Measurements from ENCODE around the gene TMPRSS15.

The TMPRSS15 gene

DNA sequence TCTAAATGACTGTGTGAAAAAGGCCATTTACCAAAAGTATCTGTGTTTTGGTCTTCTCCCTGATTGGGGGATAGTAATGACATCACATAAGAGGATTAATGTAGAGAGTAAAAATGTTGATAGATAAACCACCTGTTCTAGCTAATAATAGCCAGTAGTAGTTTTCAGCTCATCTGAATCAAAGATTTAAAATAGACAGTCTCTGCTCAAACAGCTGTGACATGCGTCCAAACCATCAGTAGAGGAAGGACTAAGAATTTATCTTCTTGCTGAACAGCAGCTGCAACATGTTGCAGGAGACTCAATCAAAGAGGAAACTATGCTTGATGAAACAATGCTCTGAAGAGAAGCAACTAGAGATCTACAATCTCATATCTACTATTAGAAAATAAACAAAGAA is 21.4 kb downstream of the TMPRSS15 start:
- H3K36me3 Mint-ChIP-seq (ENCODE audit: low read depth): no peaks in the 10 kb centered on the region
- H3K4me3 Mint-ChIP-seq: no peak overlapping the region
- H3K27me3 Mint-ChIP-seq (ENCODE audit: low read depth): no peaks in the 10 kb centered on the region
- H3K27ac Mint-ChIP-seq: no peak overlapping the region
- no peaks in the 10 kb centered on the region for H3K4me1 Mint-ChIP-seq (ENCODE audit: low read depth)
- no peaks in the 10 kb centered on the region for H3K9me3 Mint-ChIP-seq

DNA sequence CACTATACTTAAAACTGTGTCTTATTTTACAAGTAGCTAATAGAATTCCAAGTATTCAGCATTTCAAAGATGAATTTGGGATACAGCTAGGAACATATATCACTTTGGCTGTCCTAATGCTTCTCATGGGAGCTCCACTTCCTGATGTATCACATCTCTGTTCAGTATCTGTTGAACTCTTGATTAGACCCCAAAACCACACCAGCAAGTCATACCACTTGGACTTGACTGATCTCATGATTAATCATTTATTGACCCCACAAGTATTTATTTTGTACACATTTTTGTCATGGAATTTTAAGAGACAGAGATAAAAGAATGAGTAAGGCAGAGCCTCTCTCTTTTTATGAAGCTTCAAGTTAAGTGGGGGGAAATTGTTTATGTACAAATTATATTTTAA is 30.0 kb downstream of the TMPRSS15 start:
- H3K36me3 Mint-ChIP-seq (ENCODE audit: low read depth): no peaks in the 10 kb centered on the region
- H3K27ac Mint-ChIP-seq: no peak overlapping the region
- H3K4me1 Mint-ChIP-seq (ENCODE audit: low read depth): no peaks in the 10 kb centered on the region
- H3K9me3 Mint-ChIP-seq: no peaks in the 10 kb centered on the region
- H3K27me3 Mint-ChIP-seq (ENCODE audit: low read depth): no peaks in the 10 kb centered on the region
- H3K4me3 Mint-ChIP-seq: no peak overlapping the region

DNA sequence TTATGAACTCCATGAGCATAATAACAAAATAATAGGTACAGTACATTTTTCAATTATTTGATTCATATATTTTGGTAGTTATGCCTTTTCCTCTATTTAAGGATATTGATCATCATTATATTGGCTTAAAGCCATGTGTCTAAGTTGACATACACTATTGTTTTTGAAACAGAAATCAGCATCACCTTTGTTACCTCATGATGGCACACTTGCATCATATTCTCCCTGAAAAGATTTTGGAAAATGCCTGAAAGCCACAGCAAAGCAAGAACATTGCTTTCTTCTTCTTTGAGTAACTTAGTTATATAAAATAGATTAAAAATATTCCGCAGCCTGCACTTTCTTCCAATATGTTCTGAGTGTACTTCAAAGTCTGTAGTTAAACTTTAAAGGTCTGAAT is 33.3 kb downstream of the TMPRSS15 start:
- Mint-ChIP-seq H3K27me3 (ENCODE audit: low read depth) (no peaks in the 10 kb centered on the region), H3K36me3 (ENCODE audit: low read depth) (no peaks in the 10 kb centered on the region), H3K4me1 (ENCODE audit: low read depth) (no peaks in the 10 kb centered on the region), H3K9me3 (no peaks in the 10 kb centered on the region), H3K27ac (no peak overlapping the region), H3K4me3 (no peak overlapping the region)

DNA sequence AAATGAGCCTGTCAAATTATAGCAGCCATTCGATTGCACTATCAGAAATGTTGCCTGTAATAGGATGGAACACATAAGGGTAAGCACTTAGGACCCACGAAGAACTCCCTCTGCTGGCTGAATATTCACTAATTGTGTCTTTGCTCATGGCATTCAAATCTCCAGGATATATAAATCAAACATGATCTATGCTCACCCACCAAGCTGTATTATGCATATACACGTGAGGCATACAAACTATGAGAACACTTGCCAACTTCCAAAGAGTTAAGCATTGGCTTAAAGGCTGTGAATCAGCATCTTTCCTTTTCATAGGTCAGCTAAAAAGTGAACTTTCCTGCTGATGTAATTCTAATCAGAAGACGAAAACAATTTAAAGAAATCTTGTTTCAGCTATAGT is 34.5 kb downstream of the TMPRSS15 start:
- Mint-ChIP-seq H3K27me3 (ENCODE audit: low read depth) (no peaks in the 10 kb centered on the region), H3K4me1 (ENCODE audit: low read depth) (no peaks in the 10 kb centered on the region), H3K4me3 (no peak overlapping the region), H3K27ac (no peak overlapping the region), H3K36me3 (ENCODE audit: low read depth) (no peaks in the 10 kb centered on the region), H3K9me3 (no peaks in the 10 kb centered on the region)

DNA sequence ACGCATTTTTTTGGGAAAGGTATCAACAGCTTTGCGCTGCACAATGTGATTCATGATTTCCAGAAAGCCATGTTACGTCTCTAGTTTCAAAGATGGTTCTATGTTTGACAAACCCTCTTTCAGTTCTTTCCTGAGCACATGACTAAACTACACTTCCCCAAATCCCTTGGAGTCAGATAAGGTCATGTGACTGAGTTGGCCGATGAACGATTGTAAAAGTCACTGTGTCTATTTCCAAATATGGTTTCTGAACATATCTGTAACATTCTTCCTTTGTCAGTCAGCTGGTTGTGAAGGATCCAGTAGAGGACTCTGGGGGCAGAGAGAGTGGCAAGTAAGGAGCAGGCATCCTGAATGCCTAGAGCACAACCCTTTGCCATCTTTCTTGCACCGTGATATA is 35.4 kb downstream of the TMPRSS15 start:
- no peak overlapping the region for H3K27ac Mint-ChIP-seq
- H3K9me3 Mint-ChIP-seq: no peaks in the 10 kb centered on the region
- no peaks in the 10 kb centered on the region for H3K27me3 Mint-ChIP-seq (ENCODE audit: low read depth)
- H3K4me3 Mint-ChIP-seq: no peak overlapping the region
- no peaks in the 10 kb centered on the region for H3K4me1 Mint-ChIP-seq (ENCODE audit: low read depth)
- H3K36me3 Mint-ChIP-seq (ENCODE audit: low read depth): no peaks in the 10 kb centered on the region

DNA sequence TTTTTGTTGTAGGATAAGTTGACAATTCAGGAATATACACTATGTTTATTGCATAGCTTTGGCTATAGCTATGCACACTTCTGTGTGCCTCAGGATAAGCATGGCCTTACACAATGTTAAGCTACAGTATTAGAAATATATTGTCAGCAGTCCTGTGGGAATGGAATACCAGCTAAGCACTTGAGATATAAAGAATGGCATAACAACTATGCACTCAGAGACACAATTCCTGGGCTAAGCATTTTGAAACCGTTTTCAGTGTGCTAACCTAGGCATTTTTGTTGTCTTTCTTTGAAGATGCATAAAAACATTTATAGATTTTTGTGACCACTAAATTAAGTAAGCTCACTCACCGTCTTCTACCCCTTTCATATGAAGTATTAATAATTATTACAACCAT is 46.8 kb downstream of the TMPRSS15 start:
- H3K36me3 Mint-ChIP-seq (ENCODE audit: low read depth): no peaks in the 10 kb centered on the region
- H3K4me3 Mint-ChIP-seq: no peak overlapping the region
- H3K9me3 Mint-ChIP-seq: no peaks in the 10 kb centered on the region
- H3K4me1 Mint-ChIP-seq (ENCODE audit: low read depth): no peaks in the 10 kb centered on the region
- no peaks in the 10 kb centered on the region for H3K27me3 Mint-ChIP-seq (ENCODE audit: low read depth)
- no peak overlapping the region for H3K27ac Mint-ChIP-seq

DNA sequence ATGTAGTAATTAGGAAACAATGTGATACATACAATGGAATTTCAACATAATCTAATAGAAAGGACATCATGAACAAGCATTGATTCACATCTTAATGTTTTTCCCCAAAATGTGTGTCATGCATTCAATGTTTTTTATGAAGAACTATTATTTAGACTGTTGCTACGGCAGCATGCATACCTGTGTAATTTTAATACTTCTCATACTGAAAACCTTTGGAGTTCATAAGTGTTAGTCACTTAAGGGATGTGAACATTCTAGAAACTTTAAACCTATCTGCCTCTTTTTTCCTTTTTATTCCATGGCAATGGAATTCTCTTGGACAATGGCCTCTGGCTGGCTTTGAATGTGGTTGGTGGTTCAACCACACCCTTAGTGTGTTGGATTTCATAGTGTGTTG is 48.6 kb downstream of the TMPRSS15 start:
- no peak overlapping the region for H3K4me3 Mint-ChIP-seq
- no peaks in the 10 kb centered on the region for H3K4me1 Mint-ChIP-seq (ENCODE audit: low read depth)
- H3K9me3 Mint-ChIP-seq: no peaks in the 10 kb centered on the region
- H3K36me3 Mint-ChIP-seq (ENCODE audit: low read depth): no peaks in the 10 kb centered on the region
- H3K27me3 Mint-ChIP-seq (ENCODE audit: low read depth): no peaks in the 10 kb centered on the region
- H3K27ac Mint-ChIP-seq: no peak overlapping the region

DNA sequence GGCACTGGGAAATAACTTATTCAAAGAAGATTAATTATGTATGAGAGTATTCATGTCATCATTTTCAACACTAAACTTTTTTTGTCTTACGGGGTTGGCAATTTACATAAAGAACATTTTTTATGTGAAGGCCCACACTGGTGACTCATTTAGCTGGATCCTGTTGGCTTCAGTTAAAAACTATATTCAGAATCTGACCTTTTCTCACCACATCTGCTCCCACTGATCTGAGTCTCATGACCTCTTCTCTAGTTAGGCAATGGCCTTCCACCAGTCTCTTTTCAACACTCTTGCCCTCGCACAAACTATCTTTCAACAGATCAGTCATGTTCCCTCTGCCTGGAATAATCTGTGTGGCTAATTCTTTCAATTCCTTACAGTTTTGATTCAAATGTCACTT is 53.4 kb downstream of the TMPRSS15 start:
- Mint-ChIP-seq H3K4me1 (ENCODE audit: low read depth) (no peaks in the 10 kb centered on the region), H3K4me3 (no peak overlapping the region), H3K36me3 (ENCODE audit: low read depth) (no peaks in the 10 kb centered on the region), H3K27me3 (ENCODE audit: low read depth) (no peaks in the 10 kb centered on the region), H3K9me3 (no peaks in the 10 kb centered on the region), H3K27ac (no peak overlapping the region)

DNA sequence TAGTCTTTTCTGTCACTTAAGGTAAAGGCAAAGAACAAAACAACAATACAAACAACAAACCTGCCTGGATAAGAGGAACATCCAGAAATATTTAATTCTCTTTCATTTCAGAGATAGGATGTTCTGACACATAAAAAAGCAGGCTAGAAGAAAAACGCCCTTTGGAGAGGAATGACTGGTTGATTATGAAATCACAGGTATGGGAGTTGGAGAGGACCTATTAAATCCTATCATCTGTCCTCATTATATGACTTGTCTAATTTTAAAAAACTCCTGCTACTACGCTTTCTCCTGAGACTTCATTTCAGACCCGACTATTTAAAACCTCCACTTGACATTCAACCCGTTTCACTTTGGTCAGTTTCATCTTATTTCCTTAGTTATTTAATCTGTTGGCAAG is 54.1 kb downstream of the TMPRSS15 start:
- Mint-ChIP-seq H3K36me3 (ENCODE audit: low read depth) (no peaks in the 10 kb centered on the region), H3K27me3 (ENCODE audit: low read depth) (no peaks in the 10 kb centered on the region), H3K4me3 (no peak overlapping the region), H3K4me1 (ENCODE audit: low read depth) (no peaks in the 10 kb centered on the region), H3K9me3 (no peaks in the 10 kb centered on the region), H3K27ac (no peak overlapping the region)

DNA sequence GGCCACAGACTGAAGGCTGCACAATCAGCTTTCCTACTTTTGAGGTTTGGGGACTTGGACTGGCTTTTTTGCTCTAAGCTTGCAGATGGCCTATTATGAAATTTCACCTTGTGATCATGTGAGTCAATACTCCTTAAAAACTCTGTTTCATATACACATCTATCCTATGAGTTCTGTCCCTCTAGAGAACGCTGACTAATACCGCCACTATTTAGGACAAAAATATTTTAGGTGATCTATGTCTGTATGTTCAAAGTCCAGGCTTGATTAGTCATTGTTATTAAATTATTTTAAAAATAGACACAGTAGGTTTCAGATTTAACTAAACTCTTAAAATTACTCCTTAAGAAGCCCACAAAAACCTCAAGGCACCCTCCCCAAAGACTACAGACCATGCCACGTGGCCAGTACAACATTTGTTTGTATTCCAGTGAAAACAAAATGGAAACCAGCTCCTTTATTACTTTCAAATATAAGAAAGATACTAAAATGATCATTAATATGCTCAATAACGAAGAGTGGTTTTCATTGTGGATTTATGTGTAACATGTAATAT is 63.1 kb downstream of the TMPRSS15 start:
- H3K4me1 Mint-ChIP-seq (ENCODE audit: low read depth): no peaks in the 10 kb centered on the region
- no peaks in the 10 kb centered on the region for H3K36me3 Mint-ChIP-seq (ENCODE audit: low read depth)
- no peaks in the 10 kb centered on the region for H3K27me3 Mint-ChIP-seq (ENCODE audit: low read depth)
- no peak overlapping the region for H3K4me3 Mint-ChIP-seq
- no peaks in the 10 kb centered on the region for H3K9me3 Mint-ChIP-seq
- H3K27ac Mint-ChIP-seq: no peak overlapping the region

DNA sequence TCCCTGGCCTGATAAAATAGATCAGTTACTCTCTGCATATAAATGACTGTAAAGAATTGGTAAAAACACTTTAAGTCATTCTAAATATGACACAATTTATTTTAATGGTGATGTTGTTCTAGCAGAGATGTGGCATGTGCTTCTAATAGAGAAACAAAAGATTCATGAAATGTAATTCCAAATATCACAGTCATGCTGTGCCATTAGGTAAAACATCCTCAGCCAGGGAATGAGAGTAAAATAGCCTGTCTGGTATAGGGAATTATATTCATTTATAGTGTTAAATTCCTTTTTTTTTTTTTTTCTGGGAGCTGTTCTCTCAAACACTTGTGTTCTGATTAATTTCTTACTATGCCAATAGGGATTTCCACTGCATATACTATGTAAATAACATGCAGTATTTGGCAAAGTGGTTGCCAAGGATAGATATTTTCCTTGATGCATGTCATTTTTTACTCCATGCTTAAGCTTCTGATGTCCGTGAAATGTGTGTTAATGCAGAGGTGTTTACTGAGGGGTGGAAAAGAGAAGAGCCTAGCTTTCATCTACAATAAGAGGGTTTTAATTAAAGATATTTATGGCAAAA is 67.8 kb downstream of the TMPRSS15 start:
- H3K4me3 Mint-ChIP-seq: no peak overlapping the region
- H3K27ac Mint-ChIP-seq: no peak overlapping the region
- H3K9me3 Mint-ChIP-seq: no peaks in the 10 kb centered on the region
- H3K27me3 Mint-ChIP-seq (ENCODE audit: low read depth): no peaks in the 10 kb centered on the region
- no peaks in the 10 kb centered on the region for H3K4me1 Mint-ChIP-seq (ENCODE audit: low read depth)
- H3K36me3 Mint-ChIP-seq (ENCODE audit: low read depth): no peaks in the 10 kb centered on the region

DNA sequence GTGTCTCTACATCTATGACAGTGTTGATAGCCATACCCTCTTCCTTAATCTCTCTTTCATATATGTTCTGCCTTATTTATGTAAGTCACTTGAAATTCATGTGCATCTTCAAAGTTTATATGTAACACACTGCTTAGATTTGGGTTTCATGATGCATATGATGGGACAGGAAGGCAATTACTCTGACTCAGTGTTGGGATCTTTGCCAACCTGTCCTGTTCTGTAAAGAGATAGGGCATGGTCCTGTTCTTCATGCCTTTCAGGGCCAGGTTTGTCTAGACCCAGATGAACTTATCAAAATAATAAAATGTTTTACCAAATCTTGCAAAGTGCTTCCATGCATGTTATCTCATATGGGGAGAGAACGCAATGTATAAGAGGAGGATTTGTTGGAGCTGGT is 69.5 kb downstream of the TMPRSS15 start:
- Mint-ChIP-seq H3K4me1 (ENCODE audit: low read depth) (no peaks in the 10 kb centered on the region), H3K36me3 (ENCODE audit: low read depth) (no peaks in the 10 kb centered on the region), H3K27ac (no peak overlapping the region), H3K9me3 (no peaks in the 10 kb centered on the region), H3K27me3 (ENCODE audit: low read depth) (no peaks in the 10 kb centered on the region), H3K4me3 (no peak overlapping the region)

DNA sequence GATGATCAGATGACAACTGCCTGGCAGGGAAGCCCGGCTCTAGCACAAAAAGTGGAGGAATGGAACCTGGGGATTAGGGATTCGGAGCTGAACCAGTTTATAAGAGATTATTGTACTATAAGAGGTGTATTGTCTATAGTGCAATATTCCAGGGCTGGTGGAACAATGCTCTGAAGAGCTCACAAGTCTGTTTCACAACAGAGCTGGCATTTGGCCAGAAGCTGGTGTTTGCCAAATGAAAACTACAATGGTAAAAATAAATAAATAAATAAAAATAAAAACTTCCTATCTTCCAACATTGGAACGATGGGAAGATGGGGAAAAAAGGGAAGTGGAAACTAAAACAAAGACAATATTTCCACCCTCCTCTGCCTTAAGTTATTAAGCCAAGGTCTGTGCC is 85.4 kb downstream of the TMPRSS15 start:
- Mint-ChIP-seq H3K27ac (no peak overlapping the region), H3K27me3 (ENCODE audit: low read depth) (no peaks in the 10 kb centered on the region), H3K4me3 (no peak overlapping the region), H3K4me1 (ENCODE audit: low read depth) (no peaks in the 10 kb centered on the region), H3K36me3 (ENCODE audit: low read depth) (no peaks in the 10 kb centered on the region), H3K9me3 (peaks cover 8% of the 10 kb centered on the region)

DNA sequence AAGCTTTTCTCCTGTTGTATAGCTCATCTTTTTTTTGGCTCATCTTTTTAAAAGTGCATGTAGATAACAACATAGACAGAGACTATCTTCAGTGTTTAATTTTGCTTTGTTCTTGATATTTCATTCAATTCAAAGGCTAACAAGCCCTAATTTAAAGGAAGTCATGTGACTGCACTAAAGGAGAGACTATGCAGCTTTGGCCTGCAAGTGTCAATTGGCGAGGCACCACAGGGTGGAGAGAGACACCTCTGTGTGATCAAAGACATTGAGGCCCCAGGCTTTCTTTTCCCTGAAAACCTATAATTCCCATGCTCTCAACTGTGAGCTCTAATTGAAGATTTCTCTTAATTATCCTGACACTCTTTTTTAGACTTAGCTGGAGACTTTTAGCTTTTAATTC is 105.4 kb downstream of the TMPRSS15 start:
- Mint-ChIP-seq H3K4me3 (no peak overlapping the region), H3K4me1 (ENCODE audit: low read depth) (no peaks in the 10 kb centered on the region), H3K27ac (no peak overlapping the region), H3K36me3 (ENCODE audit: low read depth) (no peaks in the 10 kb centered on the region), H3K27me3 (ENCODE audit: low read depth) (no peaks in the 10 kb centered on the region), H3K9me3 (no peaks in the 10 kb centered on the region)

DNA sequence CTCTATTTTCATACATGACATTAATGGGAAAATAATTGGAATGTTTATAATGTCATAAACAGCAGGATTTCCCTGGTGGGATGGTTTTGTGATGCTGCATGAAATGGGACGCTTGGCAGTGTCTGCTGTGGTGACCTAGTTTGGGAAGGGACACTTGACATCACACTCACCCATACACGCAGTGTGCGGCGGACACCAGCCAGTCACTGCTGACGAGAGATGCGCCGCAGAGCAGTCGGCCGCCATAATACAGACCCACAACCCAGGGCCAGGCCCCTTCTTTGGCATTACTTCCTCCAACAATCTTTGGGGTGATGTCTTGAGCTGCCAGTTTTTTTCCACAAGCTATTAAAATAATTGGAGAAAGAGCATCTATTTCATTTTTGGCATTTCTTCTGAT is 109.5 kb downstream of the TMPRSS15 start:
- H3K4me1 Mint-ChIP-seq (ENCODE audit: low read depth): no peaks in the 10 kb centered on the region
- no peak overlapping the region for H3K4me3 Mint-ChIP-seq
- H3K27me3 Mint-ChIP-seq (ENCODE audit: low read depth): no peaks in the 10 kb centered on the region
- no peak overlapping the region for H3K27ac Mint-ChIP-seq
- H3K36me3 Mint-ChIP-seq (ENCODE audit: low read depth): no peaks in the 10 kb centered on the region
- H3K9me3 Mint-ChIP-seq: no peaks in the 10 kb centered on the region

DNA sequence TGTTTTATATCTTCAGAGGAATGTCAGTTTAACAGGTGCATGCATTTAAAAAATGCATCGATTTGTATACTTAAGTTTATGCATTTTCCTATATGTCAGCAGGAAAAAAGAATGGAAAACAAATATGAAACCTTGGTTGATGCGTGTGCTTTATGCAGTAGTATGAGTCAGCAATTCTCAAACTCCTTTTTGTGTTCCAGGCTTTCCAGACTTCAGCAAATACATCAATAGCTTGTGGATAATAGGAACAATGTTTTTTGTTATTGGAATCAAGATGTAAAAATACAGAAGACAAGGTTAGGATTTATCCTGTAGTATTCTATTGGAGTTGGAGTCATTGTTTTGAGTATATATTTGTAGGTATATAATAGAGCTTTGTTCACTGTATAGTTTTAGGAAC is 113.7 kb downstream of the TMPRSS15 start:
- Mint-ChIP-seq H3K9me3 (no peaks in the 10 kb centered on the region), H3K27me3 (ENCODE audit: low read depth) (no peaks in the 10 kb centered on the region), H3K36me3 (ENCODE audit: low read depth) (no peaks in the 10 kb centered on the region), H3K4me3 (no peak overlapping the region), H3K4me1 (ENCODE audit: low read depth) (no peaks in the 10 kb centered on the region), H3K27ac (no peak overlapping the region)
